ENCODE data around the gene PM20D1. TPM values are rescaled to one million over a fixed set of nuclear protein-coding genes. Genes with fewer than 3 reads are reported as not detected.
A peak's percentile ranks its signal among the peaks of the same experiment; 100 is the strongest.

The PM20D1 gene
- total and polyA plus RNA-seq, 12 donors, result 0.12 to 1.9 (median 0.66) TPM

GRCh38 chr1:205800427-205800826 is 49.5 kb downstream of the PM20D1 start:
- H3K36me3 ChIP-seq, result peaks cover 4 to 64% (median 45%) of the 10 kb centered on the region in 9 donors
- H3K4me3 ChIP-seq, result no peak overlapping the region
- H3K4me1 ChIP-seq, result peaks cover 3 to 85% (median 41%) of the 10 kb centered on the region in 9 donors
- no peak for DNase-seq
- H3K27me3 ChIP-seq, result no peaks in the 10 kb centered on the region
- peak overlapping the region in 7 of 10 donors; percentile 17 to 71 (median 61) for H3K27ac ChIP-seq
- no peak for TF ChIP-seq CTCF (IDR thresholded peaks at IDR 0.05)
- intact Hi-C loops (cut with DNase I), result loop anchor here in 2 of 10 donors (5.0 to 10.0 kb wide), 2 partner anchors 107 to 304 kb away; no protein-coding TSS in a partner anchor
- 45 to 57% methylated on average over 7 of the region's 7 CpGs for WGBS, 2 donors
- peak in 7 of 8 donors; percentile 9 to 65 (median 22) for ATAC-seq
- no peaks in the 10 kb centered on the region for H3K9me3 ChIP-seq

GRCh38 chr1:205798577-205798976 is 51.4 kb downstream of the PM20D1 start:
- DNase-seq, result no peak
- H3K9me3 ChIP-seq, result no peaks in the 10 kb centered on the region
- intact Hi-C loops (cut with DNase I), result loop anchor here in 4 of 10 donors (5.0 to 10.0 kb wide), 3 partner anchors 119 to 306 kb away; no protein-coding TSS in a partner anchor
- H3K4me1 ChIP-seq, result peaks cover 3 to 69% (median 26%) of the 10 kb centered on the region in 9 donors
- no peak overlapping the region for H3K27ac ChIP-seq
- no peak overlapping the region for H3K4me3 ChIP-seq
- WGBS, 2 donors, result 79 to 80% methylated on average over 5 of the region's 5 CpGs
- no peaks in the 10 kb centered on the region for H3K27me3 ChIP-seq
- H3K36me3 ChIP-seq, result peaks cover 6 to 75% (median 55%) of the 10 kb centered on the region in 9 donors
- no peak for ATAC-seq
- TF ChIP-seq CTCF (IDR thresholded peaks at IDR 0.05), result no peak

- Histone ChIP-seq H3K4me3 (no peak overlapping the region), H3K27ac (peak overlapping the region in 6 of 10 donors; percentile 3 to 57 (median 32)), H3K27me3 (no peaks in the 10 kb centered on the region), H3K9me3 (no peaks in the 10 kb centered on the region), H3K36me3 (peaks cover 6 to 89% (median 67%) of the 10 kb centered on the region in 9 donors), H3K4me1 (peaks cover 3 to 68% (median 18%) of the 10 kb centered on the region in 9 donors)
- no peak for TF ChIP-seq CTCF (IDR thresholded peaks at IDR 0.05)
- intact Hi-C loops (cut with DNase I), result loop anchor here in 4 of 10 donors (5.0 to 10.0 kb wide), 3 partner anchors 120 to 308 kb away; no protein-coding TSS in a partner anchor
- ATAC-seq (no peak), DNase-seq (no peak)
- WGBS, 2 donors, result 72 to 74% methylated on average over 2 of the region's 2 CpGs
Measured at GRCh38 chr1:205797168-205797567, 52.8 kb downstream of the PM20D1 start.

- DNase-seq, result no peak
- H3K27ac ChIP-seq, result no peak overlapping the region
- intact Hi-C loops (cut with DNase I), result loop anchor here in 8 of 10 donors (5.0 to 10.0 kb wide), 5 partner anchors 113 to 313 kb away; no protein-coding TSS in a partner anchor
- peaks cover 5 to 100% (median 67%) of the 10 kb centered on the region in 9 donors for H3K36me3 ChIP-seq
- H3K27me3 ChIP-seq, result no peaks in the 10 kb centered on the region
- peaks cover 0 to 42% (median 6%) of the 10 kb centered on the region in 9 donors for H3K4me1 ChIP-seq
- no peaks in the 10 kb centered on the region for H3K9me3 ChIP-seq
- WGBS, 2 donors, result 60 to 67% methylated on average over 5 of the region's 5 CpGs
- TF ChIP-seq CTCF (IDR thresholded peaks at IDR 0.05), result no peak
- no peak for ATAC-seq
- no peak overlapping the region for H3K4me3 ChIP-seq
Measured at GRCh38 chr1:205794011-205794730, 55.8 kb downstream of the PM20D1 start.
